ENCODE results near the gene PHLDB2. TPM values are rescaled to one million over a fixed set of nuclear protein-coding genes. Genes with fewer than 3 reads are reported as not detected.

The PHLDB2 gene
- total RNA-seq, 2 donors from 2014 or later: 25.9 to 26.4 TPM

GRCh38 chr3:111881480-111881879 lies 22.4 kb downstream of the PHLDB2 start:
- Histone ChIP-seq H3K36me3 (replicated peaks in 1 of 2; ENCODE audit: insufficient read depth in 1 of 2, low read depth in 2 of 2) (no peaks in the 10 kb centered on the region), H3K9me3 (no peaks in the 10 kb centered on the region), H3K27ac (no peak overlapping the region), H3K4me3 (no peak overlapping the region), H3K4me1 (no peaks in the 10 kb centered on the region), H3K27me3 (no peaks in the 10 kb centered on the region)
- DNase-seq (no peak), ATAC-seq (no peak)
- intact Hi-C loops (cut with DNase I): no loop called here
- no peak for TF ChIP-seq POLR2A (IDR thresholded peaks at IDR 0.05)
- TF ChIP-seq, protein P1, sequence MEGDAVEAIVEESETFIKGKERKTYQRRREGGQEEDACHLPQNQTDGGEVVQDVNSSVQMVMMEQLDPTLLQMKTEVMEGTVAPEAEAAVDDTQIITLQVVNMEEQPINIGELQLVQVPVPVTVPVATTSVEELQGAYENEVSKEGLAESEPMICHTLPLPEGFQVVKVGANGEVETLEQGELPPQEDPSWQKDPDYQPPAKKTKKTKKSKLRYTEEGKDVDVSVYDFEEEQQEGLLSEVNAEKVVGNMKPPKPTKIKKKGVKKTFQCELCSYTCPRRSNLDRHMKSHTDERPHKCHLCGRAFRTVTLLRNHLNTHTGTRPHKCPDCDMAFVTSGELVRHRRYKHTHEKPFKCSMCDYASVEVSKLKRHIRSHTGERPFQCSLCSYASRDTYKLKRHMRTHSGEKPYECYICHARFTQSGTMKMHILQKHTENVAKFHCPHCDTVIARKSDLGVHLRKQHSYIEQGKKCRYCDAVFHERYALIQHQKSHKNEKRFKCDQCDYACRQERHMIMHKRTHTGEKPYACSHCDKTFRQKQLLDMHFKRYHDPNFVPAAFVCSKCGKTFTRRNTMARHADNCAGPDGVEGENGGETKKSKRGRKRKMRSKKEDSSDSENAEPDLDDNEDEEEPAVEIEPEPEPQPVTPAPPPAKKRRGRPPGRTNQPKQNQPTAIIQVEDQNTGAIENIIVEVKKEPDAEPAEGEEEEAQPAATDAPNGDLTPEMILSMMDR (IDR thresholded peaks at IDR 0.05): no peak

DNA sequence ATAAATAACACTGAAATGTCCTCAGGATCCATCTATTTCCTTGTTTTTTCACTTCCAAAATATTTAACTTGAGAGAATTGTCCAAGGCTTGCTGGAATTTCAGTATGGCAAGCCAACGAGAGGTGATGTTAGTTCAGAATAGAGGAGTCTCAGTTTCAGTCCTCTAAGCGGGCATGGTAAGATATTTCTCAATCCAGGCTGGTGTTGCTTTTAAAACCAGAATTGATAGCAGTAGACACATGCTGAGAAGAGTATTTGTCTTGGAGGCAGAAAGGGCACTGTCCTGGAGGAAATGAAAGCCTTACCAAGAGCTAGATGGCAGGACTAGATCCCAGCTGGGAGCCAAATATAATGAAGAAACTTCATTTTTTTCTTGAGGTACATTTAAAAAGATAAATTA lies 23.1 kb downstream of the PHLDB2 start:
- Histone ChIP-seq H3K36me3 (replicated peaks in 1 of 2; ENCODE audit: insufficient read depth in 1 of 2, low read depth in 2 of 2) (no peaks in the 10 kb centered on the region), H3K9me3 (no peaks in the 10 kb centered on the region), H3K27me3 (no peaks in the 10 kb centered on the region), H3K4me1 (no peaks in the 10 kb centered on the region), H3K27ac (no peak overlapping the region), H3K4me3 (no peak overlapping the region)
- WGBS, 2 donors: 89 to 93% methylated on average over 2 of the region's 2 CpGs
- TF ChIP-seq, protein P1 (IDR thresholded peaks at IDR 0.05): no peak
- no peak for TF ChIP-seq POLR2A (IDR thresholded peaks at IDR 0.05)
- intact Hi-C loops (cut with DNase I): no loop called here
- ATAC-seq (no peak), DNase-seq (no peak)

- no peaks in the 10 kb centered on the region for H3K4me1 ChIP-seq
- no peaks in the 10 kb centered on the region for H3K36me3 ChIP-seq (replicated peaks in 1 of 2; ENCODE audit: insufficient read depth in 1 of 2, low read depth in 2 of 2)
- no peaks in the 10 kb centered on the region for H3K9me3 ChIP-seq
- H3K27me3 ChIP-seq: no peaks in the 10 kb centered on the region
- DNase-seq (no peak), ATAC-seq (no peak)
- no peak overlapping the region for H3K27ac ChIP-seq
- no peak overlapping the region for H3K4me3 ChIP-seq
- TF ChIP-seq, protein P1 (IDR thresholded peaks at IDR 0.05): no peak
- TF ChIP-seq POLR2A (IDR thresholded peaks at IDR 0.05): no peak
- intact Hi-C loops (cut with DNase I): no loop called here
These were observed 23.7 kb downstream of the PHLDB2 start for GRCh38 chr3:111882799-111883198.

- no peak for TF ChIP-seq POLR2A (IDR thresholded peaks at IDR 0.05)
- TF ChIP-seq, protein P1 (IDR thresholded peaks at IDR 0.05): no peak
- Histone ChIP-seq H3K4me3 (no peak overlapping the region), H3K36me3 (replicated peaks in 1 of 2; ENCODE audit: insufficient read depth in 1 of 2, low read depth in 2 of 2) (no peaks in the 10 kb centered on the region), H3K27ac (no peak overlapping the region), H3K9me3 (no peaks in the 10 kb centered on the region), H3K4me1 (no peaks in the 10 kb centered on the region), H3K27me3 (no peaks in the 10 kb centered on the region)
- DNase-seq (no peak), ATAC-seq (no peak)
- WGBS, 2 donors: 89 to 93% methylated on average over 11 of the region's 11 CpGs
- intact Hi-C loops (cut with DNase I): no loop called here
These were observed 25.4 kb downstream of the PHLDB2 start for GRCh38 chr3:111884411-111885018.

DNA sequence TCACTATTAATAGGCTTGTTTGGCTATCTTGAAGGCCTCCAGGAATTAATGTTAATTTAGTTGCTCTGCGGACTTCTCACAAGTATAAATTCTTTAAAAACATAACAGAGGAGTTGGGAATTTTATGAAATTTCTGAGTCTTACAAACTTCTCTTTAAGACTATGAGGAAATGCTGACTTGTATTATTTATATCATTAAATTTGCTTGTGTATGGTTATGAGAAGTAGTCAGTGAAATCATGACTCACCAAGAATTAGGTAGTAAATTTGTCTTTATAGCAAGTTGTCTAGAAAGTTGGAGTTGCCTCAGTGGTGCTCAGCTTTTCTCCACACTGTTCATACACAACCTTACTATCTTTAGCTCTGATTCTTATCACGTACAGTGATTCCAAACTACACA lies 26.5 kb downstream of the PHLDB2 start:
- intact Hi-C loops (cut with DNase I): no loop called here
- no peaks in the 10 kb centered on the region for H3K4me1 ChIP-seq
- H3K27me3 ChIP-seq: no peaks in the 10 kb centered on the region
- no peak overlapping the region for H3K4me3 ChIP-seq
- WGBS, 2 donors: 94 to 95% methylated on average over 2 of the region's 2 CpGs
- ATAC-seq (no peak), DNase-seq (no peak)
- no peaks in the 10 kb centered on the region for H3K36me3 ChIP-seq (replicated peaks in 1 of 2; ENCODE audit: insufficient read depth in 1 of 2, low read depth in 2 of 2)
- H3K9me3 ChIP-seq: no peaks in the 10 kb centered on the region
- TF ChIP-seq, protein P1 (IDR thresholded peaks at IDR 0.05): no peak
- no peak for TF ChIP-seq POLR2A (IDR thresholded peaks at IDR 0.05)
- no peak overlapping the region for H3K27ac ChIP-seq

Data from body of pancreas (tissue), 4 donors.